HG02852 (cell line): ENCODE data around the gene DOCK4.

Source experiments
- ATAC-seq: cut with Tn5 transposase; IDR thresholded peaks from one replicate; pipeline ENCODE4 v1.9.1; 2021; ENCODE audit warnings: mild to moderate bottlenecking, moderate library complexity; ENCODE audit not compliant: unreplicated experiment

Gene DOCK4

GRCh38 chr7:112192236-112193154 is 13.7 kb downstream of the DOCK4 start:
- ATAC-seq: no peak

GRCh38 chr7:112190120-112190519 is 16.1 kb downstream of the DOCK4 start:
- no peak for ATAC-seq

- no peak for ATAC-seq
These were observed 16.5 kb downstream of the DOCK4 start for GRCh38 chr7:112189691-112190090.

- no peak for ATAC-seq
These were observed 17.9 kb downstream of the DOCK4 start for GRCh38 chr7:112188257-112188656.

GRCh38 chr7:112186300-112186699 is 19.9 kb downstream of the DOCK4 start:
- no peak for ATAC-seq

GRCh38 chr7:112185005-112185834 is 21.0 kb downstream of the DOCK4 start:
- ATAC-seq: no peak

GRCh38 chr7:112184455-112184854 is 21.7 kb downstream of the DOCK4 start:
- no peak for ATAC-seq

GRCh38 chr7:112183266-112183665 is 22.9 kb downstream of the DOCK4 start:
- ATAC-seq: no peak

- no peak for ATAC-seq
These were observed 23.4 kb downstream of the DOCK4 start for GRCh38 chr7:112182749-112183148.

- ATAC-seq: no peak
These were observed 26.0 kb downstream of the DOCK4 start for GRCh38 chr7:112180223-112180622.

GRCh38 chr7:112176693-112177415 is 29.3 kb downstream of the DOCK4 start:
- ATAC-seq: no peak

DNA sequence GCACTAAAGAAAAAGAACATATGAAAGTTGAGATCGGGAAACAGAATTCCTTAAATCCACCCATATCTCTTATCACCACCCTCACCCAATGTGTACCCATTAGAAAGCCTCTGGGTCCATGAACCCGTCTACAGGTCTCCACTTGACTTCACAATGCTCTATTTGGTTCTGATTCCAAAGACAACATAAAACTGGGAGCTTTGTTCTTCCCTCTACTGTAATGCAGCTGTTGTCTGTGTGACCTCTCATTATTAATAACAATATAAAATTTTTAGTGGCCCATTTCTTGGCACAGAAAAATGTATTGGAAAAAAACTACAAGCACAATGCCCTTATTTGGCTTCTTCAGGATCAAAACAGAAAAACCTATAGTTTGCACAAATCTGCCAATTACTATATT is 30.0 kb downstream of the DOCK4 start:
- ATAC-seq: no peak

DNA sequence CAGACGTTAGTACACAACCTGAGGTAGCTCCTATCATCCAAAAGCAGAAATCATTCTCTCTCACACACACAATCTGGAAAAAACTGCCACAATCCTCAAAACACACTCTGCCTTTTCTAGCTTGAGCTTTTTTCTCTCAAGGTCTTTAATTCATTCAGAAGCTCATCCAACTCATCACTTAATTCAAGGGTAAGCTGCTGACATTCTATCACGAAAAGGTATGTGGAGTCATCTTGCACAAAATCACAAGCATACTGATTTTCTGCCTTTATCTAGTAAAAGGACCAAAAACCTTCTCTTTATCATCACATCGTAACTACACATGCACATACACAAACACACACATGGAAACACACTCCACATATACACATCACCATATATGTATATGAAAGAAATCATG is 32.0 kb downstream of the DOCK4 start:
- no peak for ATAC-seq

GRCh38 chr7:112173568-112173905 is 32.7 kb downstream of the DOCK4 start:
- no peak for ATAC-seq

GRCh38 chr7:112172870-112173567 is 33.2 kb downstream of the DOCK4 start:
- ATAC-seq: no peak

DNA sequence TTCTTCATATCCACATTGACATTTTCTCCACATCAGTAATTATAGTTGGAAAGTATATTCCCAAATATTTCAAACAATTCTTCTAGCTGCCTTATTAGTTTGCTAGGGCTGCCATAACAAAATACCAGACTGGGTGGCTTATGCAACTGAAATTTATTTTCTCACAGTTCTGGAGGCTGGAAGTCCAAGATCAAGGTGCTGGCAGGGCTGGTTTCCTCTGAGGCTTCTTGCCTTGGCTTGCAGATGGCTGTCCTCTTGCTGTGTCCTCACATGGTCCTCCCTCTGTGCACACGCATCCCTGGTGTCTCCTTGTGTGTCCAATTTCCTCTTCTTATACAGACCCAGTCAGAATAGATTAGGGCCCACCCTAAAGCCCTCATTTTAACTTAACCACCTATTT is 34.5 kb downstream of the DOCK4 start:
- ATAC-seq: no peak

DNA sequence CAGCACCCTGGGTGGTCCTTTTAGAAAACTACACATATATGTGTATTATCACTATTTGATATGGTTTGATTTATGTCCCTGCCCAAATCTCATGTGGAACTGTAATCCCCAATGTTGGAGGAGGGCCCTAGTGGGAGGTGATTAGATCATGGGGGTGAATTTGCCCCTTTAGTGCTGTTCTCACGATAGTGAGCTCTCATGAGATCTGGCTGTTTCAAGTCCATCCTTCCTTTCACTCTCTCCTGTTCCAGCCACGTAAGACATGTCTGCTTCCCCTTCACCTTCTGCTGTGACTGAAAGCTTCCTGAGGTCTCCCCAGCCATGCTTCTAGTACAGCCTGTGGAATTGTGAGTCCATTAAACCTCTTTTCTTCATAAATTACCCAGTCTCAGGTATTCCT is 37.3 kb downstream of the DOCK4 start:
- ATAC-seq: no peak

GRCh38 chr7:112167147-112167546 is 39.1 kb downstream of the DOCK4 start:
- ATAC-seq: no peak

DNA sequence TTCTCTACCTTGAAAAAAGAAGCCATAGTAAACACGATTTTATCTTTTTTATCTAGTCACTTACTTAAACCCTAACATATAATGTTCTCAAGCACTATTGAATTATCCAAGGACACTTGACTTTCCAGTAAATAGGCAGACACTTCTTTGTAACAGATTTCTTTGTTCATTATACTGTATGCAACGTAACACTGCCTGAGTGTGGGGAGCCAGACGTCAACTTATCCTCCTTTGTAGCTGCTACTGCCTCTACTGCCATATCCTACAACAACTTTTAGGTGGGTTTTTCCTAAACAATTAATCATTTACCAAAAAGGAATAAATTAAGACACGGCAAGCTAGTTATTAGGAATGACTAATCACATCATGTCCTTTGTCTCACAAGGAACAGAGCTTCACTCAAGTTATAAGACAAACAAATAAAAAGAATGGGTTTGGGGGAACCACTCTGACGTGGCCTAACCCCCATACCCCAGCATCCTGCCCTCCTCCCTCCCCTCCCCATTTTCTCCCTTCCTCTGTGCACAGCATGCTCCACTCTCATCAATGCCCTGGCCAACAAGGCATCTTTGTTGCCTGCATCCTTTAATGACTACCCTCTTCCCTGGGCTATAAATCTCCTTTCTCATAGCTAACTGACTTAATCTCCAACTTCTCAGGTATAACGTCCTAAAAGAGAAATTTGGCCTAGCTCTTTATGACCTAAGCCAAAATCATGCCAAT is 43.3 kb downstream of the DOCK4 start:
- no peak for ATAC-seq

DNA sequence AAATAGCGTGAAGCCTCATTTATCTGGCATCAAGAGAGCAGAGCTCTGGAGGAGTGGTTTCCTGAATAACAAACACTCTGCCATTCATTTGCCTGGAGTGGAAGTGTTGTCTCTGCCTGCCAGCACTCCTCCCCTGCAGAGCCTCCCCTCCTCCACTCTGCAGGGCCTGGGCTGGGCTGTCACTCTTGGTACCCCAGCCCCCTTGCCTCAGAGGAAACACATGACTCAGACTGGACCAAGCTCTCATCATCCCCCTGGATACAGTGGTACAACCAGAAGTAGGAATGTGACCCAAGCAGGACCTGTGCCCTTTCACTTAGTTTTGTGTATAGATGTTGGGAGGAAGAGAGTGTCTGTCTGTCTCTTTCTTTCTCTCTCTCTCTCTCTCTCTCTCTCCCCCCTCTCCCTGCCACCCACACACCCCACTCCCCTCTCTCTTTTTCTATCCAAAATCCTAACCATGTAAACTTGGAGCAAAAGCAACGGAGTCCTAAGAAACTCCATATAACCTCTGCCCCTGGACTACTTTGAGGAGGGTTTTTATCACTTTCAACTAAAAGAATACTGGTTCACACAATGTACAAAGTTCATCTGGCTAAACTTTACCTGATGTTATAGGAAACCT is 43.9 kb downstream of the DOCK4 start:
- no peak for ATAC-seq
